Subcutaneous abdominal adipose tissue (tissue), 5 donors: ENCODE measurements around the gene GARNL3.

ENCODE experiments used
- H3K27ac ChIP-seq: one replicate; pipeline ENCODE4 v1.7.0; 2013; ENCODE audit warnings: low read depth, mild to moderate bottlenecking, inconsistent platforms, low read length, moderate library complexity
- H3K27me3 ChIP-seq, 5 donors: one replicate each; pipeline ENCODE4 v1.7.0; 2013; ENCODE audit warnings: low read length in 5 of 5, inconsistent platforms in 1 of 5; ENCODE audit not compliant: control insufficient read depth in 5 of 5, insufficient read depth in 4 of 5
- H3K36me3 ChIP-seq, 5 donors: one replicate each; pipeline ENCODE4 v1.7.0; 2013; ENCODE audit warnings: low read length in 5 of 5; ENCODE audit not compliant: control insufficient read depth in 5 of 5, insufficient read depth in 5 of 5
- H3K4me1 ChIP-seq, 5 donors: one replicate each; pipeline ENCODE4 v1.7.0; 2013; ENCODE audit warnings: low read length in 5 of 5, mild to moderate bottlenecking in 3 of 5, moderate library complexity in 1 of 5; ENCODE audit not compliant: control insufficient read depth in 5 of 5, insufficient read depth in 5 of 5
- H3K4me3 ChIP-seq, 5 donors: one replicate each; pipeline ENCODE4 v1.7.0; 2013; ENCODE audit warnings: low read length in 5 of 5, low read depth in 1 of 5
- H3K9ac ChIP-seq, 5 donors: one replicate each; pipeline ENCODE4 v1.7.0; 2013; ENCODE audit warnings: low read length in 5 of 5, mild to moderate bottlenecking in 4 of 5, moderate library complexity in 3 of 5
- H3K9me3 ChIP-seq, 5 donors: one replicate each; pipeline ENCODE4 v1.7.0; 2013; ENCODE audit warnings: low read length in 5 of 5; ENCODE audit not compliant: control insufficient read depth in 5 of 5
- donor health status: healthy.
- donor health status: healthy.
- donor health status: healthy.
- donor health status: healthy.
- donor health status: healthy.

GARNL3 gene

GRCh38 chr9:127223810-127224177 is 40.8 kb upstream of the GARNL3 start:
- Histone ChIP-seq H3K9ac (peak overlapping the region in 1 of 5 donors; percentile 41), H3K36me3 (no peaks in the 10 kb centered on the region), H3K27ac (no peak overlapping the region), H3K27me3 (no peaks in the 10 kb centered on the region), H3K4me3 (peak overlapping the region in 4 of 5 donors; percentile 50 to 74 (median 65)), H3K4me1 (peaks cover 3 to 26% (median 19%) of the 10 kb centered on the region in 5 donors), H3K9me3 (no peaks in the 10 kb centered on the region)

DNA sequence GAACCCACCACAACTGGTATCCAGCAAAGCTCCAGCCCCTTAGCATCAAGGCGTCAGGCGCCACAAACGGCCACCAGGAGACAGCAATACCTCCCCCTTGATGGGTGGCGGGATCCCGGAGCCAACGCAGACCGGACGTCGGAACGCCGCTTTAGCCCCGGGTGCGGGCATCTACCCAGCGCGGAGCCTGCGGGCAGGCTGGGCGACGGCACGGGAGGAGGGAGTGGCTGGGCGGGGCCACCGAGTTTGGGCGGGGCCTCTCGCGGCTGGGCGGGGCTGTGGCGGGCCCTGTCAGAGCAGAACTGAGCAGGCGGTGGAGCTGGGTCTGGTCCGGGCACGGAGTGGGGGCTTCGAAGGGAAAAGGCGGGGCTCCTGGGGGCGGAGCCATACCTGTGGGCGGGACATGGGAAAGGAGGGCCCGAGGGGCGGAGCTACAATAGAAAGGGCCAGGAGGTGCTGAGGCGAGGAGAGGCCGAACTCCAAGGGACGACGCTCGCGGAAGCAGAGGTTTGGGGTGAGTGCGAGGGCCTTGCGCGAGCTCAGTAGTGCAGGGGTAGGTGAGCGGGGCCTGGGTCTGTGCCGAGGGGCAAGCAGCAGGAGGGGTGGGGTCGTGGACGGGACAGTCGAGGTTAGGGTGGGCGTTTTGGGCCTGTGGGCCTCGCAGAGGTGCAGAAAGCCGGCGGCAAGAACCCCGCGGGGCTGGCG is 40.2 kb upstream of the GARNL3 start:
- Histone ChIP-seq H3K9me3 (no peaks in the 10 kb centered on the region), H3K36me3 (no peaks in the 10 kb centered on the region), H3K4me1 (peaks cover 3 to 24% (median 19%) of the 10 kb centered on the region in 5 donors), H3K27ac (no peak overlapping the region), H3K4me3 (peak overlapping the region; percentile 22 to 74 (median 63)), H3K27me3 (no peaks in the 10 kb centered on the region), H3K9ac (peak overlapping the region in 2 of 5 donors; percentile 41 to 44)

- H3K27me3 ChIP-seq: no peaks in the 10 kb centered on the region
- no peaks in the 10 kb centered on the region for H3K9me3 ChIP-seq
- no peaks in the 10 kb centered on the region for H3K36me3 ChIP-seq
- H3K4me1 ChIP-seq: peaks cover 3 to 23% (median 19%) of the 10 kb centered on the region in 5 donors
- peak overlapping the region in 2 of 5 donors; percentile 53 to 62 for H3K9ac ChIP-seq
- no peak overlapping the region for H3K27ac ChIP-seq
- H3K4me3 ChIP-seq: peak overlapping the region in 4 of 5 donors; percentile 61 to 74 (median 70)
These were observed 39.5 kb upstream of the GARNL3 start for GRCh38 chr9:127224883-127225739.

DNA sequence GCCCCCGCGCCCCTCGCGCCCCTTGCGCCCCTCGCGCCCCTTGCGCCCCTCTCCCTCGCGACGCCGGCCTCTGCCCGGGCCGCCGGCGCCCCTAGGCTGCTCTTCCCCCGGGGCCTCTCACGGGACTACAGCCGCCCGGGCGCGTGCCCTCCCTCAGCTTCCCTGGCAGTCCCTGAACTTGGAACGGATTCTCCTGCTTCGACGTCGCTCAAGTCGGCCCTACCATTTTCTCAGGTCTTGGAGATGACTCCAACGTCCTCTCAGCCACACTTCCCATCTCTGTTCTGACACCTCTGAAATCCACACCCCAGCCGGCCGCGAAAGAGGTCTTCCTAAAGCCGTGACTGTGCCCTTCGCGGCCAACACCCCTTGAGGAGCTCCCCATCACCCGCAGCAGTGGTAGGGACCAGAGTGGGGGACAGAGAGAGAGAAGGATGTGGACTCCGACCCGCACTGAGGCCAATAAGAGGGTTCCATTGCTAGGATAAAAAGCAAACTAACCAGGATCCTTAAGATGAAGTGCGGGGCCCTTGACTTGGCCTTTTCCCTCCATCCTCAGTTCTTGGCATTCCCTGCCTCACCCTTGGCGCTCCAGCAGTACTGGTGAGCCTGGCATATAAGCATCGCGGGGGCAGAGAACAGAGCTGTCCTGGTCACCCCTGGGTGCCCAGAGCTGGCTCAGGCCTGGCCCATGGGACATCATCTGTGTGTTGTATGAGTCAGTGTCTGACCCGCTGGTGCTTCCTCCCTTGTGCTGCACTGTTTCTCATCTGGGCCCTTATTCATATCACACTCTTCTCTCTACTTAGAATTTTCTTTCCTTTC is 38.6 kb upstream of the GARNL3 start:
- Histone ChIP-seq H3K36me3 (no peaks in the 10 kb centered on the region), H3K4me1 (peaks cover 3 to 23% (median 19%) of the 10 kb centered on the region in 5 donors), H3K27ac (no peak overlapping the region), H3K4me3 (peak overlapping the region; percentile 35 to 72 (median 68)), H3K27me3 (no peaks in the 10 kb centered on the region), H3K9me3 (no peaks in the 10 kb centered on the region), H3K9ac (peak overlapping the region in 1 of 5 donors; percentile 40)

DNA sequence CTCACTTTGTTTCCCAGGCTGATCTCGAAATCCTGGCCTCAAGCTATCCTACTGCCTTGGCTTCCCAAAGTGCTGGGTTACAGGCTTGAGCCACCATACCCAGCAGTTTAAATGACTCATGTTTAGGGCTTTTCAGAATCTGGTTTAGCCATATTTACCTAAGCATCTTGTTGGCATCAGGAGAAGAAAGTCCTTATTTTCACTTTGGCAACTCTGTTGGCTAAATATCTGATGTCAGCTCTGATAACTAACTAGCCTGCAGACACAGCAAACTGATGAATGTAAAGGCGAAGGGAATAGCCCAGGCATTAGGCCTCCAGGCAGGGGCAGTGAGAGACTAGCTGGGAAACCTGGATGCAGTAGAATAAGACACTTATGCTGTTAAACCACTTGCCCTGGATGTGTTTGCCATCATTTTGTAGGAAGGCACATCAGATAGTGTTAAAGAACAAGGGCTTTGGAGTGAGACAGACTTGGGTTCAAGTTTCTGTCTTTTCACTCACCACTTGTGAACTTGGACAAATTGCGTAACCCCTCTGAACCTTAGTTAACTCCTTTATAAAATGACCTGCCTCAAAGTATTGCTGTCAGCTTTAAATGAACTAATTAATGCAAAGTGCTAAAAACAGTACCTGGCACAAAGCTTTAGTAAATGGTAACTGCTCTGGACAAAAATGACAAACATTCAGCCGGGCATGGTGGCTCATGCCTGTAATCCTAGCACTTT is 34.7 kb upstream of the GARNL3 start:
- no peaks in the 10 kb centered on the region for H3K27me3 ChIP-seq
- H3K4me1 ChIP-seq: peaks cover 3 to 14% (median 12%) of the 10 kb centered on the region in 5 donors
- H3K27ac ChIP-seq: no peak overlapping the region
- H3K9me3 ChIP-seq: no peaks in the 10 kb centered on the region
- H3K36me3 ChIP-seq: no peaks in the 10 kb centered on the region
- no peak overlapping the region for H3K9ac ChIP-seq
- H3K4me3 ChIP-seq: no peak overlapping the region

- no peak overlapping the region for H3K27ac ChIP-seq
- no peak overlapping the region for H3K4me3 ChIP-seq
- H3K4me1 ChIP-seq: no peaks in the 10 kb centered on the region
- H3K36me3 ChIP-seq: no peaks in the 10 kb centered on the region
- H3K9me3 ChIP-seq: no peaks in the 10 kb centered on the region
- H3K9ac ChIP-seq: no peak overlapping the region
- H3K27me3 ChIP-seq: no peaks in the 10 kb centered on the region
These were observed 32.9 kb upstream of the GARNL3 start for GRCh38 chr9:127231666-127232065.

DNA sequence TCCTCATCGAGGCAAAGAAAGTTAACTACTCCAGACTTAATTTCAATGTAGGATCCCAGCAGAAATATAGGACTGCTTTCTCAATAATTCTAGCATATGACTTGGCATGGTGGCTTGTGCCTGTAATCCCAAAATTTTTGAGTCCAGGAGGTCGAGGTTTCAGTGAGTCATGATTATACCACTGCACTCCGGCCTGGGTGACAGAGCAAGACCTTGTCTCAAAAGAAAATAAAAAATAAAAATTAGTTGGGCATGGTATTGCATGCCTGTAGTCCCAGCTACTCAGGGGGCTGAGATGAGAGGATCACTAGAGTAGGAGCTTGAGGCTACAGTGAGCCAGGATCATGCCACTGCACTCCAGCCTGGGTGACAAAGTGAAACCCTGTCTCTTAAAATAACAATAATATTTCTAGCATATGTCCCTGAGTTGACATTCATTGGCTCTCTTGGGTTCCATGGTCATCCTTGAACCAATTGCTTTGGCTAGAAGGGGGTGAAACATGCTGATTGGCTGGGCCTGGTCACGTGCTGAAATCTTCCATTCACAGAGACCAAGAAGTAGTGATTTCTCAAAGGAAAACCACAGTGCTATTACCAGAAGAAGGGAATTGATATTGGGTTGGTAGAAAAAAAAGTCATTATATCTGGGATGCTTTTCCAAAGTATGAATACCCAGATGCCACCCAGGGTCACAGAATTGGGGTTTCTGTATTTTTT is 31.6 kb upstream of the GARNL3 start:
- Histone ChIP-seq H3K27me3 (no peaks in the 10 kb centered on the region), H3K4me1 (no peaks in the 10 kb centered on the region), H3K4me3 (no peak overlapping the region), H3K9me3 (no peaks in the 10 kb centered on the region), H3K36me3 (peaks cover 0 to 3% (median 0%) of the 10 kb centered on the region in 5 donors), H3K27ac (no peak overlapping the region), H3K9ac (no peak overlapping the region)

DNA sequence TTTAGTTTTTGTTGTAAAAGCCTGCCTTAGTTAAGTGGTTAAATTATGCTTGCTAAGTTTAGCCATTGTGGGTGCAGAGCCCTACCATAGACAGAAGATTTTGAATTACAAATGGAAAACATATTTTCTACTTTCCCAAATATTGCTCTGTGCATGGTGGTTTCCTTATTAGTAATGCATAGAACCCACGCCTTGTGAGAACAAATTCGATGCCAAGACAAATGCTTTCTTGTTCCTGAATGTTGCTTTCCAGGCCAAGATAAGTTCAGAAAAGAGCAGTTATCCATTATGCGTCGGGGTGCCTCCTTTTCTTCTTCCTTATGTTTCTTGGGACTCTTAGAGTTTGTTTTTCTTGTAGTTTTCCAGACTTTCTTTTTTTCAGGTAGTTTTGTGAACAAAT is 31.0 kb upstream of the GARNL3 start:
- Histone ChIP-seq H3K9me3 (no peaks in the 10 kb centered on the region), H3K27me3 (no peaks in the 10 kb centered on the region), H3K4me3 (no peak overlapping the region), H3K9ac (no peak overlapping the region), H3K27ac (no peak overlapping the region), H3K4me1 (no peaks in the 10 kb centered on the region), H3K36me3 (peaks cover 0 to 3% (median 0%) of the 10 kb centered on the region in 5 donors)

DNA sequence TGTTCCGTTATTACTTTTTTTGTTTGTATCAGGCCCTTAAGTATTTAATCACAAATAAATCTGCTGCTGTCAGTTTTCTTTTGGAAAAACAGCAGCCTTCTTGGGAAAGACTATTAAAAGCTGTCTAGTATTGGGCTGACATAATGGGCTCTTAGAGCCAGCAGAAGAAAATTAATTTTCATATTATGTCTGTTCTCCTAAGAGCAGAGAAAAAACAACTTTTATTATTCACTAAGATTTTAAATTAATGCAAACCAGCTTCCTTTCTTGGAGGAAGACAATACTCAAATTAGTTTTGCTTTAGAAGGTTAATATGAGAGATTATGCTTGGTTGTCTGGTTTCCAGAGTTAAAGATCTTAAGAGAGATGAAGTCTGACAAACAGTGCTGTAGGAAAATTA is 30.6 kb upstream of the GARNL3 start:
- Histone ChIP-seq H3K27ac (no peak overlapping the region), H3K27me3 (no peaks in the 10 kb centered on the region), H3K9me3 (no peaks in the 10 kb centered on the region), H3K4me1 (no peaks in the 10 kb centered on the region), H3K36me3 (peaks cover 0 to 3% (median 0%) of the 10 kb centered on the region in 5 donors), H3K4me3 (no peak overlapping the region), H3K9ac (no peak overlapping the region)
